HG02642 (cell line): ENCODE data around the gene CCDC74B.
"Not testable (repeated sequence)": the region's sequence is repeated elsewhere in the genome, so short reads cannot be mapped to it uniquely, and the experiment has no call there.

Experiments
- ATAC-seq: cut with Tn5 transposase; IDR thresholded peaks from one replicate; pipeline ENCODE4 v1.9.1; 2021; ENCODE audit warnings: mild to moderate bottlenecking; ENCODE audit not compliant: unreplicated experiment, poor library complexity

Gene CCDC74B

GRCh38 chr2:130169163-130169562 lies 24.3 kb upstream of the CCDC74B start:
- not testable (repeated sequence) for ATAC-seq

GRCh38 chr2:130166611-130167010 lies 21.7 kb upstream of the CCDC74B start:
- not testable (repeated sequence) for ATAC-seq

GRCh38 chr2:130165293-130166016 lies 20.5 kb upstream of the CCDC74B start:
- no peak for ATAC-seq

GRCh38 chr2:130162968-130163367 lies 18.1 kb upstream of the CCDC74B start:
- ATAC-seq = no peak

- ATAC-seq = not testable (repeated sequence)
These were observed 17.6 kb upstream of the CCDC74B start for GRCh38 chr2:130162486-130162885.

GRCh38 chr2:130160838-130161705 lies 16.2 kb upstream of the CCDC74B start:
- ATAC-seq = not testable (repeated sequence)

- ATAC-seq = no peak
These were observed 15.2 kb upstream of the CCDC74B start for GRCh38 chr2:130160131-130160530.

- ATAC-seq = not testable (repeated sequence)
These were observed 14.5 kb upstream of the CCDC74B start for GRCh38 chr2:130159376-130159775.

GRCh38 chr2:130158631-130159030 lies 13.7 kb upstream of the CCDC74B start:
- ATAC-seq = no peak

GRCh38 chr2:130157825-130158514 lies 13.1 kb upstream of the CCDC74B start:
- peak; percentile 84 for ATAC-seq

- peak; percentile 39 for ATAC-seq
These were observed 12.4 kb upstream of the CCDC74B start for GRCh38 chr2:130157354-130157753.

- no peak for ATAC-seq
These were observed 11.7 kb upstream of the CCDC74B start for GRCh38 chr2:130156624-130157004.

- ATAC-seq = not testable (repeated sequence)
These were observed 11.2 kb upstream of the CCDC74B start for GRCh38 chr2:130155956-130156623.

- ATAC-seq = no peak
These were observed 10.2 kb upstream of the CCDC74B start for GRCh38 chr2:130154773-130155765.

- not testable (repeated sequence) for ATAC-seq
These were observed 9.5 kb upstream of the CCDC74B start for GRCh38 chr2:130154423-130154770.

- not testable (repeated sequence) for ATAC-seq
These were observed 9.0 kb upstream of the CCDC74B start for GRCh38 chr2:130153721-130154422.

GRCh38 chr2:130152816-130153595 lies 8.1 kb upstream of the CCDC74B start:
- no peak for ATAC-seq
